NOMO-1 treated with dmso at 0.1 percent for 144 hours (cell line): Measurements from ENCODE around the gene PSMC4.

Experiments
- DNase-seq: peaks from one replicate; lab custom pipeline; 2025; ENCODE audit not compliant: unreplicated experiment; lab: John Stamatoyannopoulos, UW

Gene PSMC4

GRCh38 chr19:39970675-39971379 is at the start of gene PSMC4:
Gene PSMC4, plus strand, starts transcription at chr19:39971165. Its CDS starts 38 bp downstream, at chr19:39971203.
- DNase-seq: peak; percentile 99

GRCh38 chr19:39923862-39924261 is 47.1 kb upstream of the PSMC4 start:
- no peak for DNase-seq

GRCh38 chr19:39924389-39924788 is 46.6 kb upstream of the PSMC4 start:
- no peak for DNase-seq

GRCh38 chr19:39924952-39925351 is 46.0 kb upstream of the PSMC4 start:
- no peak for DNase-seq

GRCh38 chr19:39926170-39926760 is 44.7 kb upstream of the PSMC4 start:
- no peak for DNase-seq

GRCh38 chr19:39927076-39927475 is 43.9 kb upstream of the PSMC4 start:
- DNase-seq: no peak

GRCh38 chr19:39927524-39928356 is 43.2 kb upstream of the PSMC4 start:
- DNase-seq: no peak

GRCh38 chr19:39928357-39928725 is 42.6 kb upstream of the PSMC4 start:
- DNase-seq: no peak

- DNase-seq: no peak
These were observed 41.2 kb upstream of the PSMC4 start for GRCh38 chr19:39929750-39930149.

GRCh38 chr19:39934584-39935363 is 36.2 kb upstream of the PSMC4 start, which contains the start of gene FCGBP:
Gene FCGBP, minus strand, starts transcription at chr19:39934634.
- no peak for DNase-seq

- no peak for DNase-seq
These were observed 35.7 kb upstream of the PSMC4 start for GRCh38 chr19:39935364-39935661.

- no peak for DNase-seq
These were observed 34.9 kb upstream of the PSMC4 start for GRCh38 chr19:39936020-39936419.

GRCh38 chr19:39936622-39937021 is 34.3 kb upstream of the PSMC4 start:
- no peak for DNase-seq

GRCh38 chr19:39937094-39937720 is 33.8 kb upstream of the PSMC4 start:
- no peak for DNase-seq

GRCh38 chr19:39937787-39938186 is 33.2 kb upstream of the PSMC4 start:
- no peak for DNase-seq

- DNase-seq: no peak
These were observed 31.4 kb upstream of the PSMC4 start for GRCh38 chr19:39939556-39939955.

GRCh38 chr19:39940221-39940833 is 30.6 kb upstream of the PSMC4 start:
- DNase-seq: no peak

- DNase-seq: no peak
These were observed 29.8 kb upstream of the PSMC4 start for GRCh38 chr19:39941151-39941550.

- peak; percentile 86 for DNase-seq
These were observed 29.2 kb upstream of the PSMC4 start for GRCh38 chr19:39941615-39942365.

GRCh38 chr19:39942366-39942730 is 28.6 kb upstream of the PSMC4 start:
- no peak for DNase-seq
